Memory B cell (primary cell): ENCODE data around the gene COMP.

Experiments used
- ATAC-seq: fragments of 150-1000 bp; cut with Tn5 transposase; 2 replicates; pipeline ENCODE4 v1.10.0; 2021; ENCODE audit warnings: low read depth, mild to moderate bottlenecking, moderate library complexity
- DNase-seq, 2 donors: peaks; one replicate each; pipeline ENCODE4 v3.0.0; 2022; ENCODE audit warnings: low spot score in 2 of 2
- H3K27ac Mint-ChIP-seq: one replicate; pipeline ENCODE4 v1.8.0; 2022; ENCODE audit warnings: mild to moderate bottlenecking, moderate library complexity, mixed read lengths
- H3K27me3 Mint-ChIP-seq: one replicate; pipeline ENCODE4 v1.8.0; 2022; ENCODE audit warnings: mixed read lengths
- H3K36me3 Mint-ChIP-seq: one replicate; pipeline ENCODE4 v1.8.0; 2022; ENCODE audit warnings: mild to moderate bottlenecking, mixed read lengths
- H3K4me1 Mint-ChIP-seq: one replicate; pipeline ENCODE4 v1.8.0; 2022; ENCODE audit warnings: mixed read lengths
- H3K4me3 Mint-ChIP-seq: one replicate; pipeline ENCODE4 v1.8.0; 2022; ENCODE audit warnings: mild to moderate bottlenecking, moderate library complexity, mixed read lengths
- H3K9me3 Mint-ChIP-seq: one replicate; pipeline ENCODE4 v1.8.0; 2022; ENCODE audit warnings: mixed read lengths

The COMP gene

GRCh38 chr19:18761531-18762110 is 29.5 kb downstream of the COMP start:
- Mint-ChIP-seq H3K36me3 (no peaks in the 10 kb centered on the region), H3K27me3 (no peaks in the 10 kb centered on the region), H3K4me3 (no peak overlapping the region), H3K27ac (no peak overlapping the region), H3K9me3 (no peaks in the 10 kb centered on the region), H3K4me1 (peaks cover 3% of the 10 kb centered on the region)
- DNase-seq (no peak), ATAC-seq (no peak)

- H3K9me3 Mint-ChIP-seq, result no peaks in the 10 kb centered on the region
- H3K27ac Mint-ChIP-seq, result no peak overlapping the region
- DNase-seq (no peak), ATAC-seq (no peak)
- no peaks in the 10 kb centered on the region for H3K36me3 Mint-ChIP-seq
- no peak overlapping the region for H3K4me3 Mint-ChIP-seq
- H3K27me3 Mint-ChIP-seq, result no peaks in the 10 kb centered on the region
- H3K4me1 Mint-ChIP-seq, result peaks cover 3% of the 10 kb centered on the region
Measured at GRCh38 chr19:18760440-18761383, 30.4 kb downstream of the COMP start.

DNA sequence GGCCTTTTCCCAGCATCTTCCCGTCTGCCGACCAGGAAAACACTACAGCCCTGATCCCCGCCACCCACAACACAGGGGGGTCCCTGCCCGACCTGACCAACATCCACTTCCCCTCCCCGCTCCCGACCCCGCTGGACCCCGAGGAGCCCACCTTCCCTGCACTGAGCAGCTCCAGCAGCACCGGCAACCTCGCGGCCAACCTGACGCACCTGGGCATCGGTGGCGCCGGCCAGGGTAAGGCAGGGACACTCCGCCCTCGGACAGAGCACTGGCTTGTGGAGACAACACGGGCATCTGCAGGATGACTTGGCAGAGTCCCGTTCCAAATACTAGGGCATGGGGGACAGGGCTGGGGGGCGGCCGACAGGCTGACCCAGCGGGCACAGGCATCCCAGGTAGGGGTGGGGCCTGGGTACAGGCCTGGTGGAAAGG is 31.1 kb downstream of the COMP start:
- Mint-ChIP-seq H3K27me3 (no peaks in the 10 kb centered on the region), H3K4me1 (peaks cover 3% of the 10 kb centered on the region), H3K27ac (no peak overlapping the region), H3K9me3 (no peaks in the 10 kb centered on the region), H3K36me3 (no peaks in the 10 kb centered on the region), H3K4me3 (no peak overlapping the region)
- DNase-seq (no peak), ATAC-seq (no peak)

- Mint-ChIP-seq H3K9me3 (no peaks in the 10 kb centered on the region), H3K4me1 (peaks cover under 1% of the 10 kb centered on the region), H3K27ac (no peak overlapping the region), H3K27me3 (no peaks in the 10 kb centered on the region), H3K36me3 (peaks cover 2% of the 10 kb centered on the region), H3K4me3 (no peak overlapping the region)
- DNase-seq (no peak), ATAC-seq (no peak)
Measured at GRCh38 chr19:18759304-18759994, 31.7 kb downstream of the COMP start.

- no peaks in the 10 kb centered on the region for H3K27me3 Mint-ChIP-seq
Measured at GRCh38 chr19:18756896-18757295, 34.2 kb downstream of the COMP start.

DNA sequence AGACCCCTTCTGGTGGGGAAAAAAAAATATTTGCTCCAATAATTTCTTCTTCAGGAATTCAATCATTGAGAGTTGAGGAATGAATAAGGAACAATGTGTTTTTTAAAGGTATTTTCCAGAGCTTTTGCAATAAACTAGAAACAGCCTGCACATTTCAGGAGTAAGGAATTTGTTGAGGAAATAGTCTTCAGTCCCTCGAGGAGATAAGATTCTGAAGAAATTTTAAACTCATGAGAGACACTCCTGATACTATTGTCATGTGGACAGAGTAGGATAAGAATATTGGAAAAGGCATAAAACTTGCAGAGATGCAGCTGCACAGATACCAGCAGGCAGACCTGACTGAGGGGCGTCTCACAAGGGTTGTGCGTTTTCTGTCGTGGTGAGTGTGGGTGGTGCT is 36.6 kb downstream of the COMP start:
- no peak for DNase-seq
- Mint-ChIP-seq H3K4me3 (no peak overlapping the region), H3K27ac (no peak overlapping the region), H3K36me3 (peaks cover 23% of the 10 kb centered on the region), H3K9me3 (no peaks in the 10 kb centered on the region), H3K27me3 (no peaks in the 10 kb centered on the region), H3K4me1 (no peaks in the 10 kb centered on the region)
- ATAC-seq, result no peak

More at GRCh38 chr19:18756896-18757295, 34.2 kb downstream of the COMP start:
- Mint-ChIP-seq H3K36me3 (peaks cover 10% of the 10 kb centered on the region), H3K27ac (no peak overlapping the region), H3K9me3 (no peaks in the 10 kb centered on the region), H3K4me3 (no peak overlapping the region), H3K4me1 (no peaks in the 10 kb centered on the region)
- ATAC-seq (no peak), DNase-seq (no peak)

DNA sequence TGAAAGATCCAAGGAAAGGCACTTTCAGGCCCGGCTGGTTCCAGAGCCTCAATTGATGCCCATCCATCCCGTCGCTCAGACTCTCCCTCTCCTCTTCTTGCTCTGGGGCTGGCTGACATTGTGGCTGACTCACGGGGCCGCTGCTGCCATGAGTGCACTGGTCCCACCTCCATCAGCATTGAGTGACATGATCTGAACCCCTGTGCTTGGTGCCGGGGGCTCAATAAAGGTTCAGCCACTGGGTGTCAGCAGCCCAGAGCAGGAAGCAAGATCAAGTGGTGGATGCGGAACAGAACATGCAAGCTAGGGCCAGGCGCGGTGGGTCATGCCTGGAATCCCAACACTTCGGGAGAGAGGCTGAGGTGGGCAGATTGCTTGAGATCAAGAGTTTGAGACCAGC is 39.5 kb downstream of the COMP start:
- Mint-ChIP-seq H3K27ac (no peak overlapping the region), H3K9me3 (no peaks in the 10 kb centered on the region), H3K4me3 (no peak overlapping the region), H3K4me1 (no peaks in the 10 kb centered on the region), H3K27me3 (no peaks in the 10 kb centered on the region), H3K36me3 (peaks cover 25% of the 10 kb centered on the region)
- DNase-seq (no peak), ATAC-seq (no peak)

DNA sequence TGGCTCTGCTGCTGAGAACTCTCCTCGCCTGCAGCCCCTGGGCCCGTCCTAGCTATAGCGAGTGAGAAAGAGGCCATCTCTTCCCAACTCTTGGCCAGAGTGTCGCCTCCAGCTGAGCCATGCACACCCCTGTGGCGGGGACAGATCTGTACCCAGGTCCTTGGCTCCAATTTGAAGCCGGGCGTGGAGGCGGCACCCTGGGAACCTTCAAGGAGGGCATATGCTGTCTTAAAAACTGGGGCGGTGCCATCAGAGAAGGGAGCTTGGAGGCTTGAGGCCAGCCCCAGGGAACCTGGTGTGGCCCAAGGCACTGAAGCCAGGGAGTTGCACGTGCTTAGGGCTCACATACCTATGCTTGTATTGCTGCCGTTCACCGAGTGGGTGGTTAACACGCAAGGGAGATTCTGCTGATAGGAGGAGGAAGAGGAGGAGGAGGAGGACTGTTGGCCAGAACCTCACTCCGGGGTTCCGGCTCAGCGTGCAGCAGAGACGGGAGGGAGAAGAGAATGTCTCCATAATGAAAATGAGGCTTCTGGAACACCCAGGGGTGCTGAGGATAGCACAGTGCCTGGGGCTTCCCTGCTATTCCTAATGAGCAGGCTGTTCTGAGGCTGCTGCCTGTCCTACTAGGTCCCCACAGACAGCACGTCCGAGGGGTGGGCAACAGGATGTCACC is 40.7 kb downstream of the COMP start:
- H3K27me3 Mint-ChIP-seq, result no peaks in the 10 kb centered on the region
- H3K27ac Mint-ChIP-seq, result no peak overlapping the region
- H3K36me3 Mint-ChIP-seq, result peaks cover 25% of the 10 kb centered on the region
- no peaks in the 10 kb centered on the region for H3K9me3 Mint-ChIP-seq
- no peaks in the 10 kb centered on the region for H3K4me1 Mint-ChIP-seq
- ATAC-seq (no peak), DNase-seq (no peak)
- H3K4me3 Mint-ChIP-seq, result no peak overlapping the region

- Mint-ChIP-seq H3K36me3 (peaks cover 25% of the 10 kb centered on the region), H3K27me3 (no peaks in the 10 kb centered on the region), H3K27ac (no peak overlapping the region), H3K4me1 (no peaks in the 10 kb centered on the region), H3K9me3 (no peaks in the 10 kb centered on the region), H3K4me3 (no peak overlapping the region)
- ATAC-seq (no peak), DNase-seq (no peak)
Measured at GRCh38 chr19:18749362-18750231, 41.5 kb downstream of the COMP start.

DNA sequence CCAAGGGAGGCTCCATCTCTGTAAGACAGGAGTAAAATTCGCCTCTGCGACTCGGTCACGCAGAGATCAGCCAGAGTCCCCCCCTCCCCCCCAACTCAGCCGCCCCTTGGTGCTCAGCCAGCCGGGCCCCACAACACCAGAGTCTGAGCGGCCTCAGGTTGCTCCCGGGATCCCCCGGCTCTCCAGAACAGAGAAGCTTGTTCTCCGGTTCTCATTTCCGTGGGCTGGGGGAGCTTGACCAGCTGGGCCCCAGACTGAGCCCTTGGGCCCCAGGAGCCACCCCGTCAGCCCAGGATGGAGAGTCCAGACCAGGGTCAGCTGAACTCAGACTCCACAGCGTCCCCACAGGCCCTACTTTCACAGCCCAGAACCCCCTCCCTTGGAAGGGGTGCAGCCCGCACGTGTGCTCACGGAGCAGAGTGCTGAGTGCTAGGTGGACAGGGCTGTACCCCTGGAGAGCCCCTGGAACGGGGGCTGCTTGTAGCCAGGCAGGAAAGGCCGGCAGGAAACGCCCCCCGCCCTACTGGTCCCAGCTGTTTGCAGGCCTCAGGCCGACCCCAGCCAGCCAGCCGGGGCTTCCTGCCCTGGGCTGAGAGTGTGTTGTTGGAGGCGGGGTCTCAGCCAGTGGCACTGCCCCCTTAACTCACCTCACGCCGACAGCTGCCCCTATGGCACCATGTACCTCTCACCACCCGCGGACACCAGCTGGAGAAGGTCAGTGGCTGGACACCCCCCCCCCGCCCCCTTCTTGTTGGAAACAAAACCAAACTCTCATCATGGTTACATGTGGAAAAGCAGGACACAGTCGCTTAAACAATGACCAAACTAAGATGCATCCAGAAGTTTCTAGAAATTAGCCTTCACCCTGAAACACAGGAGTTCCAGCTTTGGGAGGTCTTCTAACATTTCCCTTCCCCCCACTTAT is 44.4 kb downstream of the COMP start:
- DNase-seq, result no peak
- ATAC-seq, result no peak
- no peaks in the 10 kb centered on the region for H3K4me1 Mint-ChIP-seq

GRCh38 chr19:18745931-18746330 is 45.2 kb downstream of the COMP start:
- no peaks in the 10 kb centered on the region for H3K4me1 Mint-ChIP-seq
- DNase-seq, result no peak
- no peak overlapping the region for H3K27ac Mint-ChIP-seq
- H3K4me3 Mint-ChIP-seq, result no peak overlapping the region
- H3K27me3 Mint-ChIP-seq, result no peaks in the 10 kb centered on the region
- ATAC-seq, result no peak
- no peaks in the 10 kb centered on the region for H3K9me3 Mint-ChIP-seq
- H3K36me3 Mint-ChIP-seq, result peaks cover 10% of the 10 kb centered on the region

More for the DNA sequence above, 44.4 kb downstream of the COMP start:
- H3K27ac Mint-ChIP-seq, result no peak overlapping the region
- peaks cover 16% of the 10 kb centered on the region for H3K36me3 Mint-ChIP-seq
- no peaks in the 10 kb centered on the region for H3K27me3 Mint-ChIP-seq
- no peak overlapping the region for H3K4me3 Mint-ChIP-seq
- no peaks in the 10 kb centered on the region for H3K9me3 Mint-ChIP-seq

GRCh38 chr19:18745012-18745735 is 45.9 kb downstream of the COMP start:
- no peak overlapping the region for H3K27ac Mint-ChIP-seq
- no peaks in the 10 kb centered on the region for H3K9me3 Mint-ChIP-seq
- H3K4me1 Mint-ChIP-seq, result no peaks in the 10 kb centered on the region
- no peak for DNase-seq
- no peak overlapping the region for H3K4me3 Mint-ChIP-seq
- ATAC-seq, result no peak
- H3K36me3 Mint-ChIP-seq, result peaks cover 4% of the 10 kb centered on the region
- no peaks in the 10 kb centered on the region for H3K27me3 Mint-ChIP-seq
